Thoracic aorta (tissue), 2 donors: ENCODE results near the gene ARHGEF28. TPM values are rescaled to one million over a fixed set of nuclear protein-coding genes. Genes with fewer than 3 reads are reported as not detected.

ENCODE experiments used
- ATAC-seq: fragments of 150-250 bp; one replicate; pipeline ENCODE4 v1.8.0; 2017; ENCODE audit warnings: low read depth; ENCODE audit not compliant: insufficient number of reproducible peaks, low FRiP score
- DNase-seq: peaks from one replicate; pipeline ENCODE4 v3.0.0-alpha.2; 2020; ENCODE audit warnings: low spot score
- H3K27ac ChIP-seq, 2 donors: fragments of 200-600 bp; sonication (generic); 1 replicate in 1 of 2; 2 replicates in 1 of 2; pipeline ENCODE4 v1.5.1; 2016; ENCODE audit warnings: mild to moderate bottlenecking in 2 of 2, moderate library complexity in 2 of 2
- H3K27me3 ChIP-seq: fragments of 200-600 bp; sonication (generic); replicated peaks from 2 replicates; pipeline ENCODE4 v1.6.0; 2016; ENCODE audit warnings: mild to moderate bottlenecking; ENCODE audit not compliant: insufficient read depth
- H3K36me3 ChIP-seq: fragments of 200-600 bp; sonication (generic); one replicate; pipeline ENCODE4 v1.5.1; 2016
- H3K4me1 ChIP-seq, 2 donors: fragments of 200-600 bp; sonication (generic); 1 replicate in 1 of 2; 2 replicates in 1 of 2; pipeline versions ENCODE4 v1.5.1 to v1.6.0; 2016; ENCODE audit warnings: low read depth in 2 of 2, mild to moderate bottlenecking in 1 of 2; ENCODE audit not compliant: control insufficient read depth in 1 of 2
- H3K4me3 ChIP-seq: fragments of 200-600 bp; sonication (generic); 2 replicates; pipeline ENCODE4 v1.5.1; 2016; ENCODE audit warnings: mild to moderate bottlenecking
- H3K9me3 ChIP-seq: fragments of 200-600 bp; sonication (generic); 2 replicates; pipeline ENCODE4 v1.5.1; 2016
- total RNA-seq, 2 donors: library from RNA; depleted of rRNA; stranded (reverse); fragments of >200 nt; gene quantifications; one replicate each; pipeline versions ENCODE4 v1.1.0 to v1.2.3, GENCODE V29; 2016
- TF ChIP-seq, protein P1 (sequence below): fragments of 200-600 bp; sonication (generic); IDR thresholded peaks from one replicate; pipeline ENCODE4 v1.5.1; 2019; ENCODE audit warnings: antibody characterized with exemption

Gene ARHGEF28
- total RNA-seq, 2 donors from 2014 or later: 35.5 to 40.8 TPM

DNA sequence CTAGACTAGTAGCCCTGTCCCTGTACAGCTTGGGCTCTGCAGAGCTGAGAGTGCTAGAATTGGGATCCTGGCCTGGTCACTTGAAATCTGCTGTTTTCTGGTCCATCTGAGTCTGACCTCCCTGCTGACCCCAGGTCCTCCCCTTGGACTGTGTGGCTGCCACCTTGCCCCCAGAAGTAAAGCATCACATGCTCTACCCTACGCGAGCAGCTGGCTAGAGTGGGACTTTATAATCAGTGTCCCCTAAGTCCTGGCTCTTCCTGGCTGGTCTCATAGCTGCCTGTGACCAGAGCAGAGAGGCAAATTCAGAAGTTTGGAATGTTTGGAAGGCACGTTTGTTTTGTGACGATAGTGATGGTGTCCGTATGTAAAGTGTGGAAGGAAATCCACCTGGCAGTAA, 81.0 kb downstream of the ARHGEF28 start:
- Histone ChIP-seq H3K27me3 (no peaks in the 10 kb centered on the region), H3K4me3 (no peak overlapping the region), H3K9me3 (no peaks in the 10 kb centered on the region), H3K4me1 (peaks cover 4 to 20% of the 10 kb centered on the region in 2 donors), H3K27ac (peak overlapping the region; percentile 45 to 46), H3K36me3 (no peaks in the 10 kb centered on the region)
- TF ChIP-seq, protein P1, sequence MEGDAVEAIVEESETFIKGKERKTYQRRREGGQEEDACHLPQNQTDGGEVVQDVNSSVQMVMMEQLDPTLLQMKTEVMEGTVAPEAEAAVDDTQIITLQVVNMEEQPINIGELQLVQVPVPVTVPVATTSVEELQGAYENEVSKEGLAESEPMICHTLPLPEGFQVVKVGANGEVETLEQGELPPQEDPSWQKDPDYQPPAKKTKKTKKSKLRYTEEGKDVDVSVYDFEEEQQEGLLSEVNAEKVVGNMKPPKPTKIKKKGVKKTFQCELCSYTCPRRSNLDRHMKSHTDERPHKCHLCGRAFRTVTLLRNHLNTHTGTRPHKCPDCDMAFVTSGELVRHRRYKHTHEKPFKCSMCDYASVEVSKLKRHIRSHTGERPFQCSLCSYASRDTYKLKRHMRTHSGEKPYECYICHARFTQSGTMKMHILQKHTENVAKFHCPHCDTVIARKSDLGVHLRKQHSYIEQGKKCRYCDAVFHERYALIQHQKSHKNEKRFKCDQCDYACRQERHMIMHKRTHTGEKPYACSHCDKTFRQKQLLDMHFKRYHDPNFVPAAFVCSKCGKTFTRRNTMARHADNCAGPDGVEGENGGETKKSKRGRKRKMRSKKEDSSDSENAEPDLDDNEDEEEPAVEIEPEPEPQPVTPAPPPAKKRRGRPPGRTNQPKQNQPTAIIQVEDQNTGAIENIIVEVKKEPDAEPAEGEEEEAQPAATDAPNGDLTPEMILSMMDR: no peak
- ATAC-seq (no peak), DNase-seq (no peak)

DNA sequence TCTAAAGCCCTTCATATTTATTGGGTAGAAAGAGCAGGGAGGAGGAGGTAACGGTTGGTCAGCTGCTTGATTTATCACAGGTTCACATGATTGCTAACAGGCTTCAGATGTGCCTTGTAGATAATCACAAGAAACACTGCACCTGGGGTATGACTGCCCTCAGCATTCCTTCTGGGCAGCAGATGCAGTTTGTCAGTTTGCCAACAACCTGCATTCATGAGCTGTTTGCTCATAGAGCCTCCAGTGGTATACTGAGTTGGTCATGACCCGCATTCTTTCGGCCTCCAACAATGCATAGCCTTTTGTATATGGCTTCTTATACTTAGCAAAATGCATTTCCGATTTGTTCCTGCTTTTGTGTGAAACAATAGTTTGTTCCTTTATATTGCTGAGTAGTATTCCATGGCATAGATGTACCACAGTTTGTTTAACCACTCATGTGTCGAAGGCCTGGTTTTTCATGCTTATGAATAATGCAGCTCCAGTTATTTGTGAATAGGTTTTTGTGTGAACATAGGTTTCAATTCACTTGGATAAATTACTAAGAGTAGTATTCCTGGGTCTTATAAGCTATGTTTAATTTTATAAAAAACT, 83.6 kb downstream of the ARHGEF28 start:
- TF ChIP-seq, protein P1: no peak
- ATAC-seq (no peak), DNase-seq (no peak)
- H3K4me3 ChIP-seq: no peak overlapping the region
- H3K27me3 ChIP-seq: no peaks in the 10 kb centered on the region
- peaks cover 4 to 15% of the 10 kb centered on the region in 2 donors for H3K4me1 ChIP-seq
- H3K36me3 ChIP-seq: no peaks in the 10 kb centered on the region
- no peaks in the 10 kb centered on the region for H3K9me3 ChIP-seq
- no peak overlapping the region for H3K27ac ChIP-seq

DNA sequence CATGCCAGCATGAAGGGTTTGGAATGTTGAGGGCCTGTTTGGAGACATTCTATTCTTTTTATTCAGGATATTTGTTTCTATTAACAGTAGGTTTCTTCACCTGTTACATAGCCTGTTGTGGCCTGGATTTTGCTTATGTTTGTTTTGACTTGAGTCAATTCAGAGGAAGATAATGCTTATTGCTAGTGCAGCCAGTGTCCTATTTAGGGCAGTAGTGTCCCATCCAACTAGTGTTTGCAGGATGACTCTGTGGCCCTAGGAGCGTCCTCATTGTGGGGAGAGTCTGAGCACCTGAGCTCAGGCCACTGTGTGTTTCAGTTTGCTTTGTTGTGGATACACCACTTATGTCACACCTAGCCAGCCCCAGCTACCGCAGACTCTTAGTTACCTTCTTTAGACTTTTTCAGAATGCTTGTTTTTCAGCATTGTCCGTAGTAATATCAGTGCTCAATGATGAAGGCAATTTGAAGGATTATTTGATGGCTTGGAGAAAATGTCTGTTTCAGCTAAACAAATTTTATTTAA, 90.3 kb downstream of the ARHGEF28 start:
- Histone ChIP-seq H3K36me3 (no peaks in the 10 kb centered on the region), H3K4me3 (no peak overlapping the region), H3K27me3 (no peaks in the 10 kb centered on the region), H3K9me3 (no peaks in the 10 kb centered on the region), H3K27ac (no peak overlapping the region), H3K4me1 (no peaks in the 10 kb centered on the region)
- DNase-seq (no peak), ATAC-seq (no peak)
- TF ChIP-seq, protein P1: no peak

DNA sequence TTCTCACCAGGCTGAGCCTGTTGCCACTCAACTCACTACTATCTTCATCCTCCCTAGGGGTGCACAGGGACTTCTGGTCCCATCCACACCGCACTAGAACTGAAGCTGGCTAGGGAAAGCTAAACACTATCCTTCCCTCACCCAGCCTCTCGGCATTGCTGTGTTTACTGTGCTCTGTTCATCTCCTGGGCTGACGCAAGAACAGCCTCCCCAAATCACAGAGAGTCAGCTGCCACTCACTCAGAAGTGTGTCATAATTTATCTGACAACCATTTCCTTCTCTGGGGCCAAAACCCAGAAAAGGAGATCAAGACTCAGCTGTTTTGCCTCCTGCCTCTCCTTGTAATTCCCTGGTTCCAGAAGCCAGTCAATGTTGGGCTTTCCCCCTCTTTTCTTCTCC, 92.8 kb downstream of the ARHGEF28 start:
- Histone ChIP-seq H3K27me3 (no peaks in the 10 kb centered on the region), H3K9me3 (no peaks in the 10 kb centered on the region), H3K4me1 (no peaks in the 10 kb centered on the region), H3K27ac (no peak overlapping the region), H3K36me3 (no peaks in the 10 kb centered on the region), H3K4me3 (no peak overlapping the region)
- ATAC-seq: no peak
- no peak for DNase-seq
- TF ChIP-seq, protein P1: no peak

- Histone ChIP-seq H3K27me3 (no peaks in the 10 kb centered on the region), H3K27ac (no peak overlapping the region), H3K4me3 (no peak overlapping the region), H3K9me3 (no peaks in the 10 kb centered on the region), H3K4me1 (no peaks in the 10 kb centered on the region), H3K36me3 (no peaks in the 10 kb centered on the region)
- ATAC-seq (no peak), DNase-seq (no peak)
- TF ChIP-seq, protein P1: no peak
Observed at GRCh38 chr5:73719632-73720031, 93.6 kb downstream of the ARHGEF28 start.
